Esophagus squamous epithelium (tissue), 5 donors: Measurements from ENCODE around the gene STYXL1. TPM values are rescaled to one million over a fixed set of nuclear protein-coding genes. Genes with fewer than 3 reads are reported as not detected.

Source experiments
- DNase-seq: peaks from one replicate; lab custom pipeline; 2025; lab: John Stamatoyannopoulos, UW
- H3K27ac ChIP-seq, 4 donors: fragments of 200-600 bp; sonication (generic); one replicate each; pipeline ENCODE4 v1.5.1; 2016 to 2019; ENCODE audit warnings: mild to moderate bottlenecking in 1 of 4
- H3K27me3 ChIP-seq, 4 donors: fragments of 200-600 bp; sonication (generic); 1 replicate in 3 of 4; 2 replicates in 1 of 4; pipeline versions ENCODE4 v1.5.1 to v1.6.0; 2017 to 2021; ENCODE audit warnings: antibody characterized with exemption in 1 of 4
- H3K36me3 ChIP-seq, 3 donors: fragments of 200-600 bp; sonication (generic); one replicate each; pipeline ENCODE4 v1.5.1; 2016 to 2019
- H3K4me1 ChIP-seq, 3 donors: fragments of 200-600 bp; sonication (generic); one replicate each; pipeline ENCODE4 v1.5.1; 2017 to 2019
- H3K4me3 ChIP-seq, 4 donors: fragments of 200-600 bp; sonication (generic); 1 replicate in 3 of 4; 2 replicates in 1 of 4; pipeline ENCODE4 v1.5.1; 2016 to 2019; ENCODE audit warnings: mild to moderate bottlenecking in 2 of 4, moderate library complexity in 1 of 4
- H3K9me3 ChIP-seq, 3 donors: fragments of 200-600 bp; sonication (generic); one replicate each; pipeline ENCODE4 v1.5.1; 2016 to 2019
- CTCF ChIP-seq, 6 experiments: fragments of 450-650 bp in 4 of 6; fragments of 200-600 bp in 2 of 6; sonication (generic) in 2 of 6; IDR thresholded peaks; one replicate each; pipeline ENCODE4 v1.5.1; 2016 to 2019; ENCODE audit warnings: antibody characterized with exemption in 6 of 6, mild to moderate bottlenecking in 4 of 6, moderate library complexity in 4 of 6
- POLR2A ChIP-seq, 4 donors: fragments of 450-650 bp; IDR thresholded peaks; one replicate each; pipeline ENCODE4 v1.6.1; 2017; ENCODE audit warnings: antibody characterized with exemption in 4 of 4, mild to moderate bottlenecking in 4 of 4, moderate library complexity in 3 of 4
- WGBS, 2 donors: methylation state at CpG; one replicate each; pipeline ENCODE4 v1.1.5; 2018; 5-methylcytosine and 5-hydroxymethylcytosine counted together
- intact Hi-C: fragments of 100-400 bp; cut with DNase I; formaldehyde crosslinking; loops from one replicate; pipeline ENCODE4 v1.15.0; 2022
- total RNA-seq, 4 donors: library from RNA; depleted of rRNA; stranded (reverse); fragments of >200 nt; gene quantifications; one replicate each; pipeline ENCODE4 v1.1.0, GENCODE V29; 2016
- donor health status: DM: yes; HTN: yes; CAD: no.

Gene STYXL1
- total RNA-seq, 4 donors from 2014 or later, result 19.3 to 45.7 (median 32.2) TPM

GRCh38 chr7:76002139-76002538 is 45.7 kb downstream of the STYXL1 start:
- TF ChIP-seq CTCF (IDR thresholded peaks at IDR 0.05) (no peak), POLR2A (IDR thresholded peaks at IDR 0.05) (no peak)
- Histone ChIP-seq H3K27me3 (no peaks in the 10 kb centered on the region), H3K36me3 (peaks cover 0 to 78% (median 9%) of the 10 kb centered on the region in 3 donors), H3K27ac (no peak overlapping the region), H3K9me3 (no peaks in the 10 kb centered on the region), H3K4me1 (no peaks in the 10 kb centered on the region), H3K4me3 (no peak overlapping the region)
- intact Hi-C loops, result no loop called here
- 88 to 90% methylated on average over 5 to 6 of the region's 6 CpGs for WGBS, 2 donors
- DNase-seq, result no peak

GRCh38 chr7:76000566-76000965 is 47.2 kb downstream of the STYXL1 start:
- intact Hi-C loops, result no loop called here
- WGBS, 2 donors, result 100% methylated on average over 3 of the region's 11 CpGs; no CpG with 5 or more reads in 1 of the 2 donors
- DNase-seq, result no peak
- no peaks in the 10 kb centered on the region for H3K4me1 ChIP-seq
- peaks cover 4 to 88% (median 9%) of the 10 kb centered on the region in 3 donors for H3K36me3 ChIP-seq
- TF ChIP-seq CTCF (IDR thresholded peaks at IDR 0.05) (no peak), POLR2A (IDR thresholded peaks at IDR 0.05) (no peak)
- H3K27ac ChIP-seq, result no peak overlapping the region
- no peaks in the 10 kb centered on the region for H3K27me3 ChIP-seq
- H3K4me3 ChIP-seq, result no peak overlapping the region
- H3K9me3 ChIP-seq, result no peaks in the 10 kb centered on the region

- H3K4me1 ChIP-seq, result peaks cover 13 to 22% (median 13%) of the 10 kb centered on the region in 3 donors
- H3K9me3 ChIP-seq, result no peaks in the 10 kb centered on the region
- no peak overlapping the region for H3K27ac ChIP-seq
- intact Hi-C loops, result no loop called here
- no peak overlapping the region for H3K4me3 ChIP-seq
- no peak for TF ChIP-seq CTCF (IDR thresholded peaks at IDR 0.05)
- TF ChIP-seq POLR2A (IDR thresholded peaks at IDR 0.05), result no peak
- no peaks in the 10 kb centered on the region for H3K27me3 ChIP-seq
- 80% methylated on average over 1 of the region's 1 CpG; no CpG with 5 or more reads in 1 of the 2 donors for WGBS, 2 donors
- H3K36me3 ChIP-seq, result peaks cover 0 to 64% (median 4%) of the 10 kb centered on the region in 3 donors
- DNase-seq, result no peak
These were observed 49.8 kb downstream of the STYXL1 start for GRCh38 chr7:75998038-75998437.

GRCh38 chr7:75996476-75996875 is 51.3 kb downstream of the STYXL1 start:
- TF ChIP-seq POLR2A (IDR thresholded peaks at IDR 0.05) (no peak), CTCF (IDR thresholded peaks at IDR 0.05) (no peak)
- Histone ChIP-seq H3K36me3 (peaks cover 0 to 58% (median 4%) of the 10 kb centered on the region in 3 donors), H3K27ac (no peak overlapping the region), H3K27me3 (no peaks in the 10 kb centered on the region), H3K4me1 (peaks cover 15 to 34% (median 16%) of the 10 kb centered on the region in 3 donors), H3K4me3 (no peak overlapping the region), H3K9me3 (no peaks in the 10 kb centered on the region)
- WGBS, 2 donors, result 63 to 80% methylated on average over 2 to 3 of the region's 4 CpGs
- no peak for DNase-seq
- intact Hi-C loops, result no loop called here

GRCh38 chr7:75995996-75996395 is 51.8 kb downstream of the STYXL1 start:
- no peak for DNase-seq
- no peak overlapping the region for H3K27ac ChIP-seq
- H3K9me3 ChIP-seq, result no peaks in the 10 kb centered on the region
- no peak overlapping the region for H3K4me3 ChIP-seq
- peaks cover 15 to 37% (median 16%) of the 10 kb centered on the region in 3 donors for H3K4me1 ChIP-seq
- H3K36me3 ChIP-seq, result peaks cover 0 to 53% (median 4%) of the 10 kb centered on the region in 3 donors
- TF ChIP-seq POLR2A (IDR thresholded peaks at IDR 0.05) (no peak), CTCF (IDR thresholded peaks at IDR 0.05) (no peak)
- no peaks in the 10 kb centered on the region for H3K27me3 ChIP-seq
- WGBS, 2 donors, result 100% methylated on average over 1 of the region's 5 CpGs; no CpG with 5 or more reads in 1 of the 2 donors
- intact Hi-C loops, result no loop called here
